Measurements from ENCODE around the gene HYAL2.

Gene HYAL2

GRCh38 chr3:50298836-50299637, 23.5 kb downstream of the HYAL2 start, which contains the start of the genes HYAL3 and NAA80 (continued):
- no peak for TF ChIP-seq PRDM6 (tag by site-specific recombination; IDR thresholded peaks at IDR 0.05)
- no peak for TF ChIP-seq ZNF664 (tag by site-specific recombination; IDR thresholded peaks at IDR 0.05)
- no peak for TF ChIP-seq ZNF704 (tag by site-specific recombination; IDR thresholded peaks at IDR 0.05)
- no peak for TF ChIP-seq MYNN (tag by site-specific recombination; IDR thresholded peaks at IDR 0.05; ENCODE audit: borderline replicate concordance)
- no peak for TF ChIP-seq ZNF560 (tag by site-specific recombination; IDR thresholded peaks at IDR 0.05; ENCODE audit: borderline replicate concordance)
- TF ChIP-seq ZNF211 (tag by site-specific recombination; IDR thresholded peaks at IDR 0.05; ENCODE audit: low read depth): no peak
- no peak for TF ChIP-seq ZNF623 (tag by site-specific recombination; IDR thresholded peaks at IDR 0.05)
- TF ChIP-seq TRIM28 (IDR thresholded peaks at IDR 0.05; ENCODE audit: borderline replicate concordance, low read length): peak; percentile 62; the same call in 1 of the 2 replicates
- peak; percentile 77; the same call in 1 of the 2 replicates for TF ChIP-seq ZNF324 (tag by site-specific recombination; IDR thresholded peaks at IDR 0.05)
- TF ChIP-seq ZNF37A (tag by site-specific recombination; IDR thresholded peaks at IDR 0.05): no peak
- TF ChIP-seq ZNF114 (tag by site-specific recombination; IDR thresholded peaks at IDR 0.05): no peak
- TF ChIP-seq ZNF394 (tag by site-specific recombination; IDR thresholded peaks at IDR 0.05; ENCODE audit: borderline replicate concordance): no peak; the same call in 1 of the 2 replicates
- TF ChIP-seq ZNF148 (tag by site-specific recombination; IDR thresholded peaks at IDR 0.05; ENCODE audit: borderline replicate concordance): no peak
- TF ChIP-seq ZNF174 (tag by site-specific recombination; IDR thresholded peaks at IDR 0.05): no peak
- no peak for TF ChIP-seq ZSCAN4 (tag by site-specific recombination; IDR thresholded peaks at IDR 0.05)
- 0 out of 2 replicates have a peak, but pooled peaks have one; percentile 65 for TF ChIP-seq REPIN1 (tag by site-specific recombination; IDR thresholded peaks at IDR 0.05; ENCODE audit: low read depth)
- TF ChIP-seq ZNF776 (tag by site-specific recombination; IDR thresholded peaks at IDR 0.05; ENCODE audit: borderline replicate concordance): no peak
- no peak for TF ChIP-seq PRDM4 (tag by site-specific recombination; IDR thresholded peaks at IDR 0.05)
- TF ChIP-seq ZNF600 (tag by site-specific recombination; IDR thresholded peaks at IDR 0.05): peak; percentile 97
- no peak for TF ChIP-seq ZSCAN5A (tag by site-specific recombination; IDR thresholded peaks at IDR 0.05)
- no peak for TF ChIP-seq ZNF112 (tag by site-specific recombination; IDR thresholded peaks at IDR 0.05)
- TF ChIP-seq ZNF26 (tag by site-specific recombination; IDR thresholded peaks at IDR 0.05): no peak
- TF ChIP-seq ZNF747 (tag by site-specific recombination; IDR thresholded peaks at IDR 0.05): no peak
- TF ChIP-seq ZNF530 (tag by site-specific recombination; IDR thresholded peaks at IDR 0.05; ENCODE audit: low read depth): no peak
- no peak for TF ChIP-seq ZNF513 (tag by site-specific recombination; IDR thresholded peaks at IDR 0.05)
